ENCODE results near the gene PLEKHG4B.
"Not testable (repeated sequence)": the region's sequence is repeated elsewhere in the genome, so short reads cannot be mapped to it uniquely, and the experiment has no call there.

PLEKHG4B gene

GRCh38 chr5:191949-192690 is 100.2 kb downstream of the PLEKHG4B start:
- DNase-seq: no peak

DNA sequence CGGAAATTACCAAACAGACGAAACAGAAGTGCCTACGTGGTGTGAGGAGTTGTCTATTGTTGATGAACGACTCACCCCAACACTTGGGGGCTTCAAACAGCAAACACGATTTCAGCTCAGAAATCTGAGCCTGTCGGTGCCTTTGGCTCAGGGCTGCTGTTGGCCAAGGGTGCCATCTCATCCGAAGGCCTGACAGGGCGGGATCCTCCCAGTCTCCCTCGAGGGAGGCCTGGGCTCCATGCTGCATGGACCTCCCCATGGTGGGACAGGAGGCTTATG is 100.7 kb downstream of the PLEKHG4B start:
- DNase-seq: no peak

DNA sequence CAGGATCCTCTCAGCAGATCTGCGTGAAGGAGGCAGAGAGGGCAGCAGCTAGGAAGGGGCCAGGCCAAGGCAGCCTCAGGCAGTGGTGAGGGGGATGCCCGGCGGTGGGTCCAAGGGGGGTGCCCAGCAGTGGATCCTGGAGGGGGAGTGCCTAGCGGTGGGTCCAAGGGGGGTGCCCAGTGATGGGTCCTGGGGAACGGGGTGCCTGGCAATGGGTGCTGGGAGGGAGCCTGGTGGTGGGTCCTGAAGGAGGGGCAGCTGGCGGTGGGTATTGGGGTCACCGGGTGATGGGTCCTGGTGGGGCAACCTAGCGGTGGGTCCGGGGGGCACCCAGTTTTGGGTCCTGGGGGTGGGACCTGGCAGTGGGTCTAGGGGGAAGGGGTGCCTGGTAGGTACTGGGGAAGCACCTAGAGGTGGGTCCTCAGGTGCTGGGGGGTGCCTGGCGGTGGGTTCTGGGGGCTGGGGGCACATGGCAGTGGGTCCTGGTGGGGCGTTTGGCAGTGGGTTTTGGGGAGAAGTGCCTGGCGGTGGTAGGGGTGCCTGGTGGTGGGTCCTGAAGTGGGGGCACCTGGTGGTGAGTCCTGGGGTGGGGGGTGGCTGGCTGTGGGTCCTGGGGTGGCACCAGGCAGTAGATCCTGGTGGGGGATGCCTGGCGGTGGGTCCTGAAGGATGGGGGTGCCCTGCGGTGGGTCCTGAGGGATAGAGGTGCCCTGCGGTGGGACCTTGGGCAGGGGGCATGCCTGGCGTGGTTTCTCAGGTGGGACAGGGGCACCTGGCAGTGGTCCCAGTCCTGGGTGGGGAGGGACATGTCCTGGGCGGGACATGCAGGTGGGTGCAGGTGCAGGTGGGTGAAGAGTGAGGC is 101.2 kb downstream of the PLEKHG4B start:
- DNase-seq: no peak

- no peak for DNase-seq
Observed at GRCh38 chr5:194102-194501, 102.1 kb downstream of the PLEKHG4B start.

DNA sequence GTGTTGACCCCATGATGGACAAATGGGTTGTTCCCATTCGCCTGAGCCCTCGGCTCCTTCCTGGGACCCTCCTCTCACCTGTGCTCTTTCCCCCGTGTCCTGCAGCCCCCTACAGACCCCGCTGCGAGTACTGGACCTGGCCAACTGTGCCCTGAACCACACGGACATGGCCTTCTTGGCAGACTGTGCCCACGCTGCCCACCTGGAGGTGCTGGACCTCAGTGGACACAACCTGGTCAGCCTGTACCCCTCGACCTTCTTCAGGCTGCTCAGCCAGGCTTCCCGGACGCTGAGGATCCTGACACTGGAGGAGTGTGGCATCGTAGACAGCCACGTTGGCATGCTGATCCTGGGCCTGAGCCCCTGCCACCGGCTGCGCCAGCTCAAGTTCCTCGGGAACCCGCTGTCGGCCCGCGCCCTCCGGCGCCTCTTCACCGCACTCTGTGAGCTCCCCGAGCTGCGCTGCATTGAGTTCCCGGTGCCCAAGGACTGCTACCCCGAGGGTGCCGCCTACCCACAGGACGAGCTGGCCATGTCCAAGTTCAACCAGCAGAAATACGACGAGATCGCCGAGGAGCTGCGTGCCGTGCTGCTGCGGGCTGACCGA is 102.7 kb downstream of the PLEKHG4B start:
- DNase-seq: no peak

DNA sequence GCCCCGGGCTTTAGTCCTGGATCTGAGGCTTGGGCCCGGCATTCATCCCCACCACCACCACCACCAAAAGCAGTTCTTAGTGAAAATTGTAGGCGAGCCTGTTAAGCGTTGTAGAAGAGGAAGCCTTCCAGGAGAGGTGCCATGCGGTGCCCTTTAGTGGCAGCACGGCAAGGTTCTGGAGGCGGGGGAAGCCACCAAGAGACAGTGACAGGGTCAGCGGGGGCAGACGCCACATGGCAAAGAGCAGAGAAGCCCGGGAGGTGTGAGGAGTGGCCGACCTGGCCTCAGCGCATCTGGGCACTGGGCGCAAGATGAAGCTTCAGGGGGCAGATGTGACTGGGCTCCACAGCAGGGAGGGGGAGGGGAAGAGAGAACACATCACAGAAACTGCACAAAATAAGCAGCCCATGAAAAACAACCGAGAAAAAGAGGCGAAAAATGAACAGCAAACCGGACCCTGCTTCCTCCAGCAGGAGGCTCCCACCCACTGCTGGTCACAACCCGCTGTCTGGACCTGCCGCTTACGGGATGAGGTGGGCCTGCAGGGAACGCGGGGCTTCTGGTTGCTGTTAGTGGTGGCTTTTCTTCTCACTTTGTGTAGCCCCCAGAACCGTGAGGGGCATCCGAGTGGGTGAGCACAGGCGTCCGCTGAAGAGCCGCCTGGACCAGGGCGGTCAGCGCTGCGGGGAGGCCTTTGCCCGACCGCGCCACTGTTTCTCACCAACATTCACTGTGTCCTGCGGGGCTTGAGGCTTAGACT is 103.6 kb downstream of the PLEKHG4B start:
- no peak for DNase-seq

- no peak for DNase-seq
Observed at GRCh38 chr5:196350-196749, 104.4 kb downstream of the PLEKHG4B start.

DNA sequence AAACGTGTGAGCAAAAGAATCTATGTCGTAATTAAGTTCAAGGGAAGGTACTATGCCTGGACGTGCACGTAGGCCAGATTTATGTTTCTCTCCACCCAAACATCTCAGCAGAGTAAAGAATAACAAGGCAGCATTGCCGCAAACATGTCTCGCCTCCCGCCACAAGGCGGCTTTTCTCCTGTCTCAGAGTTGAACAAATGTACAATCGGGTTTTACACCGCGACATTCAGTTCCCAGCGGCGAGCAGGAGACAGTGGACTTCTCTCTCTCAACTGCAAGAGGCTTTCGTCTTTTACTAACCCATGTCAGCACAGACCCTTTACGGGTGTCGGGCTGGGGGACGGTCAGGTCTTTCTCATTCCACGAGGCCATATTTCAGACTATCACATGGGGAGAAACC is 105.1 kb downstream of the PLEKHG4B start:
- DNase-seq: not testable (repeated sequence)

DNA sequence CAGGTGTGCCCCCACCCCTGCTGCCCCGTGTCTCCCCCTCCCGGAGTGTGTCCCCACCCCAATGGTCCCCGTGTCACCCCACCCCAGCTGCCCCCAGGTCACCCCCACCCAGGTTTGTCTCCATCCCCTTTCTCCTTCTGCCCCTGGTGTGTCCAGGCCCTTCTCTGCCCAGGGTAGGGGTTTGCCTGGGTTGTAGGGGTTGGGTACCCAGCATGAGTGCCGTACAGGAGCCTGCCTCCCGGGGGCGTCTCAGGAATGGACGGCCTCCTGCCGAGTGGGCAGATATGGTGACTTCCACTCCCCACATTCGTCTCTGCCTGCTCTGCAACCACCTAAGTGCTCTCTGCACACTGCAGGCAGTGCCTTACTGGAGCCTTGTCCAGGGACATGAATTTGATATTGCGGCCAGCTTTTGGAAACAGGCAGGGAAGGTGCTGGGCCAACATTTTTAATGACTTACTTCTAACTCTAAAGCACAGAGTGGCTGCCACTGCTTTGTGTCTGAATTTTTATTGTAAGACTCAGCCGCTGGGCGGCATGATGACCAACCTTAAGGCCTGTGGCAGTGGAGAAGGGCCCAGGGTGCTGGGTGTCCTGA is 106.0 kb downstream of the PLEKHG4B start:
- no peak for DNase-seq

DNA sequence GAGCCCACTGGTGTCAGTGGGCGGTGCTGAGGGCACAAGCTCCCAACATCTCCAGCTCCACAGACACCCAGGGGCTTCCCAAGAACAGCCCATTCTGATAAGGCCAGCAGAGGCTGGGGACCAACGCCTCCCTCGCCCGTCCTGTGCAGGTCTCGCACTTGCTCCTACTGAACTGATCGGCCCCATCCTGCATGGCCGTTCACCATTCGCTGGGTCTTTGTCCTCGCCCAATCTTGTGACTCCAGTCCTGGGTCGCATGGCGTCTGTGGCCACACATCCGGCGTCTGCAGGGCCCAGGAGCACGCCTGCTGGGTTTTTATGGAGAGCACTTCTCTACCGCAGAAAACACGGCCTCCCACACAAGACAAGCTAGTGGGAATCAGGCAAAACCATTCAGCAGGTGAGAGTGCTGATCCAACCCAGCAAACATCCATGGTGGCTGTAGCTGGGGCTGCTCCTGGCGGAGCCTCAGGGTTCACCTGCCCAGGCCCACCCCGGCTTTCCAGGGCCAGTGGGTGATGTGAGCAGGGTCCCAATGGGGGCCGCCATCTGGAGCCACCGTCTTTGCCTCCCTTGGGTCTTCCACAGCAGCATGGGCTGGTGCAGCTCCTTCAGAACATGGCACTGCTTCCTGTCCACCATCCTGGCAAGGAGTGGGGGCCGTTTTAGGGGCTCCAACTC is 106.7 kb downstream of the PLEKHG4B start:
- DNase-seq: no peak

GRCh38 chr5:199197-199949 is 107.4 kb downstream of the PLEKHG4B start:
- no peak for DNase-seq

DNA sequence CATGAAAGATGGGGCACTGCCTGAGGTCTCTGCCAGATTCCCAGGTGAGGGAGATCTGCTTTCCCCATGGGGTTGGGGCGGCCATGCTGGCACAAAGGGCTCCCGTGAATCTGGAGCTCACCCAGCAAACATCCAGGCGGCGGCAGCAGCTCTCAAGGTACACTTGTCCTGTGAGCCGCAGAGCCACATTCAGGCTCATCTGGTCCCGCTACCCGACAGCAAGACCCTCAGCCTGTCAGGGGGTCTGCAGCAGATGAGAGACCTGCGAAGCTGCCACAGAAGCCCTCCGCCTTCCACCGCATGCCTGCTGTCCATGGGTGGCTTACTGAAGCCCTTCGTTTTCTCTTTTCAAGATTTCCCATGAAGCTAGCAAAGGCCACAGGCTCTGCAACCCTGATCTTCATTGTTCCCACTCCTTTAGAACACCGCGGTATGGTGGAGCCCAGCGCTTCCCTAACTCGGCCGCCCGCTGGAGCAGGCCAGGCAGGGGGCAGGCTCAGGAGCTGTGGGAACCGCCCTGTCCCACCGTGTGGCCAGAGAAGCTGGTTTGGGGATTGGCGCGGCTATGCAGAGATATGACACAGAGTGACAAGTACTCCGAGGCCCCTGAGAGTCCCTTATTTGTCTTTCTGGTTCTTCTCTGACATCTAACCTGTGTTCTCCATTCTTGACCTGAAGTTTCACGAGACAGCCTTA is 108.1 kb downstream of the PLEKHG4B start:
- DNase-seq: no peak

DNA sequence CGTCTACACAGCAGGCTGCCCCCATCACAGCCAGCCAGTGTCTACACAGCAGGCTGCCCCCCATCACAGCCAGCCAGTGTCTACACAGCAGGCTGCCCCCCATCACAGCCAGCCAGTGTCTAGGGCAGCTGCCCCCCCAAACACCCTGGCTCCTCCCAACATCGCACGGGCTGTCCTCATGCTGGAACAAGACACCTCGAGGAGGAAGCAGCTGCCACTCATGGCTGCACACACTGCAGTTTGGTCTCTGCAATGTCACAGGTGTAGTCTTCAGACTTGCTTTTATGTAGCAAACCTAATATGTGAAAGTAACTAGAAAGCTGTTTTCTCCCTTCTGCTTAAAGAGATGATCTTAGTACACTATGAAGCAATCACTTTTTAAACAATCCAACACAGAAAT is 109.0 kb downstream of the PLEKHG4B start:
- DNase-seq: no peak

GRCh38 chr5:201672-202071 is 109.7 kb downstream of the PLEKHG4B start:
- DNase-seq: no peak

- DNase-seq: no peak
Observed at GRCh38 chr5:203246-203930, 111.4 kb downstream of the PLEKHG4B start.

DNA sequence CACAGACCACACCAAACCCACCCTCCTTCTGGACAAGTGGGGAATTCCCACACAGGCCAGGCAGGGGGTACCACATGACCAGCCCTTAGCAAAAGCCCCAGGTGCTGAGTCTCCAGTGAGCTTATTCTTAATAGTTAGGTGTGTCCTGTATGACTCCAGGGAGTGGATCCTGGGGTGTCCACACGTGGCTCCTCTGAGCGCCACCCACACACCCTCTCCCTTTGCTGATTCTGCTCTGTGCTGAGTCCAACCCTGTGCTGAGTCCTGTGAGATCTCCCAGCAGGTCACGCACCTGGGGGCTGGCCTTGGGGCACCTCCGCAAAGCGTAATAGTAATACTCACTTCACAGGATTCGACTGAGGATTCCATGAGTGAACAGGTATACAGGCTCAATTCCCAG is 112.0 kb downstream of the PLEKHG4B start:
- no peak for DNase-seq

DNA sequence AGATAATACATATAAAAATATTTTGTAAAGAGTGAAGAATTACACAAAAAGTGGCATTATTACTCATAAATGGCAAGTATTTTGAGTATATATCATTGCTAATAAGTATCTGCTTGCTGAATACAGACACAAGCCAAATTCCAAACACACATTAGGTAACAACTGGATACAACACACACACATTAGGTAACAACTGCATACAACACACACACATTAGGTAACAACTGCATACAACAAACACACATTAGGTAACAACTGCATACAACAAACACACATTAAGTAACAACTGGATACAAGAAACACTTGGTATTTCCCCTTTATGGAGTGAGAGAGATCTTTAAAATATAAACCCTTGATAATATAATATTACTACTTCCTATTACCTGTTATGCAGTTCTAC is 112.5 kb downstream of the PLEKHG4B start:
- no peak for DNase-seq

GRCh38 chr5:204966-205670 is 113.2 kb downstream of the PLEKHG4B start:
- DNase-seq: no peak

DNA sequence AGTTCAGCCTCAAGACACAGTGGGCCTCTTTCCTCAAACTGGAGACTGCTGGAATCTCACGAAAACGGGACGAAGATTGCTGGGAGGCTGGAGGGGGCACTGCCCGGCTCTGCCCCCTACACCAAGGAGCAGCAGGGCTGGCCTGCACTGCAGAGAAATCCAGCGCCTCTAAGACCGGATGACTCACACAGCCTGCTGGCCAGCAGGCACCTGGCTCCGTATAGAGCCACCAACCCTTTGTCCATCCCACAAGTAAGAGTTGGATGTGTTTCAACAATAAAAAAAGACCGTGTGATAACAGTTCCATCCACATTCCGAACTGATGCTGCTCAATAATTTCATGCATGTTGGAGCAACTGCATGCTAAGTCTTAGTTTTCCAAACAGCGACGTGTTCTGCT is 114.4 kb downstream of the PLEKHG4B start:
- no peak for DNase-seq

Measured in stimulated activated naive CD4-positive, alpha-beta T cell treated with Interleukin-2 at 50 U/mL for 16 hours (primary cell).